SH-SY5Y (cell line): Measurements from ENCODE around the gene MXRA5.

Experiments
- GATA2 ChIP-seq: IDR thresholded peaks from 2 replicates; pipeline ENCODE4 v1.6.1; 2011; ENCODE audit warnings: mild to moderate bottlenecking, low read depth, low read length
- GATA3 ChIP-seq: IDR thresholded peaks from 2 replicates; pipeline ENCODE4 v1.6.1; 2011; ENCODE audit warnings: low read depth, mild to moderate bottlenecking, low read length, moderate library complexity

- no peak for TF ChIP-seq GATA2
- no peak for TF ChIP-seq GATA3
Observed at GRCh38 chrX:3307881-3308280, 38.6 kb downstream of the MXRA5 start.
